AG04450 (cell line): ENCODE results near the gene MUC20. TPM values are rescaled to one million over a fixed set of nuclear protein-coding genes. Genes with fewer than 3 reads are reported as not detected.
"Not testable (repeated sequence)": the region's sequence is repeated elsewhere in the genome, so short reads cannot be mapped to it uniquely, and the experiment has no call there.

Source experiments
- CTCF ChIA-PET: fragments of 300-600, 350-600 bp; formaldehyde crosslinking; extraction: SDS; loops from one replicate; lab custom pipeline; 2022; ENCODE audit warnings: antibody characterized with exemption, inconsistent platforms; lab: Charles Lee
- POLR2A ChIA-PET: fragments of 350-600 bp; formaldehyde crosslinking; extraction: SDS; loops from one replicate; lab custom pipeline; 2021; ENCODE audit warnings: antibody characterized with exemption, inconsistent platforms; lab: Yijun Ruan, JAX
- DNase-seq: peaks from one replicate; pipeline ENCODE4 v3.0.0-alpha.2; 2011; ENCODE audit warnings: low read depth, low spot score
- H3K27ac ChIP-seq: one replicate; pipeline ENCODE4 v1.5.1; 2012; ENCODE audit warnings: low read depth, low read length, control low read depth
- H3K27me3 ChIP-seq: one replicate; pipeline ENCODE4 v1.6.0; 2012; ENCODE audit warnings: low read length; ENCODE audit not compliant: control insufficient read depth, insufficient read depth
- H3K4me3 ChIP-seq: 2 replicates; pipeline ENCODE4 v1.5.1; 2011; ENCODE audit warnings: mild to moderate bottlenecking, low read depth, low read length, control low read depth
- H3K9me3 ChIP-seq: 2 replicates; pipeline ENCODE4 v1.5.1; 2012; ENCODE audit warnings: low read length; ENCODE audit not compliant: control insufficient read depth, insufficient read depth
- CTCF ChIP-seq: IDR thresholded peaks from 2 replicates; pipeline ENCODE4 v1.5.1; 2011; ENCODE audit warnings: low read depth, low read length, control low read depth, inconsistent platforms
- polyA plus RNA-seq: library from polyadenylated mRNA; depleted of rRNA; stranded (reverse); fragments of >200 nt; gene quantifications from 2 replicates; pipeline ENCODE4 v1.2.3, GENCODE V29; 2011

The MUC20 gene
- polyA plus RNA-seq, 1 experiment = 0.19 TPM

GRCh38 chr3:195744437-195744836 is 23.7 kb downstream of the MUC20 start:
- no peak overlapping the region for H3K4me3 ChIP-seq
- no peak overlapping the region for H3K27ac ChIP-seq
- peaks cover 6% of the 10 kb centered on the region; the same call in 1 of the 2 replicates for H3K9me3 ChIP-seq
- ChIA-PET POLR2A (interaction anchor here (0.7 kb wide), 1 partner anchor 14 kb away, joined by 3 read pairs; no protein-coding TSS in a partner anchor), CTCF (no interaction called here)
- H3K27me3 ChIP-seq = peaks cover 23% of the 10 kb centered on the region
- DNase-seq = no peak
- TF ChIP-seq CTCF = no peak

GRCh38 chr3:195746346-195746745 is 25.6 kb downstream of the MUC20 start:
- H3K4me3 ChIP-seq = no peak overlapping the region
- CTCF ChIA-PET = interaction anchor here (0.9 kb wide), 1 partner anchor 148 kb away, joined by 3 read pairs; no protein-coding TSS in a partner anchor
- DNase-seq = no peak
- POLR2A ChIA-PET = no interaction called here
- peaks cover 6% of the 10 kb centered on the region; the same call in 1 of the 2 replicates for H3K9me3 ChIP-seq
- peaks cover 19% of the 10 kb centered on the region for H3K27me3 ChIP-seq
- no peak overlapping the region for H3K27ac ChIP-seq
- TF ChIP-seq CTCF = no peak

- no peak overlapping the region for H3K4me3 ChIP-seq
- H3K27ac ChIP-seq = no peak overlapping the region
- ChIA-PET POLR2A (no interaction called here), CTCF (no interaction called here)
- H3K9me3 ChIP-seq = peaks cover 6% of the 10 kb centered on the region; the same call in 1 of the 2 replicates
- no peak for DNase-seq
- H3K27me3 ChIP-seq = peaks cover 19% of the 10 kb centered on the region
- TF ChIP-seq CTCF = no peak
These were observed 26.0 kb downstream of the MUC20 start for GRCh38 chr3:195746751-195747150.

GRCh38 chr3:195748661-195749060 is 27.9 kb downstream of the MUC20 start:
- POLR2A ChIA-PET = no interaction called here
- Histone ChIP-seq H3K27ac (no peak overlapping the region), H3K4me3 (no peak overlapping the region), H3K9me3 (peaks cover 6% of the 10 kb centered on the region; the same call in 1 of the 2 replicates), H3K27me3 (peaks cover 17% of the 10 kb centered on the region)
- no peak for DNase-seq
- CTCF ChIA-PET = no interaction called here
- TF ChIP-seq CTCF = no peak

GRCh38 chr3:195749101-195749500 is 28.3 kb downstream of the MUC20 start:
- H3K27ac ChIP-seq, POLR2A ChIA-PET, DNase-seq, H3K9me3 ChIP-seq, H3K4me3 ChIP-seq, CTCF ChIA-PET: not testable (repeated sequence)
- H3K27me3 ChIP-seq = peaks cover 17% of the 10 kb centered on the region
